PC-3 (cell line): ENCODE data around the gene BBS5. TPM values are rescaled to one million over a fixed set of nuclear protein-coding genes. Genes with fewer than 3 reads are reported as not detected.

Experiments used
- ATAC-seq: fragments of 200-7000 bp; cut with Tn5 transposase; 2 replicates; pipeline ENCODE4 v1.9.1; 2020; ENCODE audit warnings: mild to moderate bottlenecking, moderate library complexity
- BruUV-seq: library from RNA; stranded (reverse); fragments of 400-500 nt; replicated peaks from 2 replicates; lab custom pipeline; 2021; lab: Mats Ljungman, UMichigan
- CTCF ChIA-PET: fragments of 300-600 bp; sonication (Branson Sonifier 250); formaldehyde crosslinking; loops from one replicate; lab custom pipeline; 2022; ENCODE audit warnings: antibody characterized with exemption; lab: Charles Lee
- POLR2A ChIA-PET: fragments of 300-600 bp; sonication (Branson Sonifier 250); formaldehyde crosslinking; loops from one replicate; lab custom pipeline; 2022; ENCODE audit warnings: antibody characterized with exemption; ENCODE audit not compliant: unreplicated experiment; lab: Charles Lee
- DNase-seq: peaks from one replicate; pipeline ENCODE4 v3.0.0-alpha.2; 2015
- H2AFZ ChIP-seq: fragments of 300-600 bp; sonication (generic); 2 replicates; pipeline ENCODE4 v1.6.0; 2016; ENCODE audit warnings: antibody characterized with exemption, low read length
- H3F3A ChIP-seq: fragments of 300-600 bp; sonication (generic); one replicate; pipeline ENCODE4 v1.6.0; 2017; ENCODE audit warnings: antibody characterized with exemption, low read length, control low read depth, mild to moderate bottlenecking; ENCODE audit not compliant: unreplicated experiment
- H3K27ac ChIP-seq: fragments of 300-600 bp; sonication (generic); 2 replicates; pipeline ENCODE4 v1.5.1; 2016; ENCODE audit warnings: mild to moderate bottlenecking, low read length
- H3K27me3 ChIP-seq: fragments of 300-600 bp; sonication (generic); 2 replicates; pipeline ENCODE4 v1.6.1; 2016; ENCODE audit warnings: low read length, mixed read lengths
- H3K36me3 ChIP-seq: fragments of 300-600 bp; sonication (generic); 2 replicates; pipeline ENCODE4 v1.6.1; 2016; ENCODE audit warnings: low read depth, mixed run types, low read length, mixed read lengths
- H3K4me1 ChIP-seq: fragments of 300-600 bp; sonication (generic); 2 replicates; pipeline ENCODE4 v1.5.1; 2016; ENCODE audit warnings: low read length; ENCODE audit not compliant: insufficient read depth
- H3K4me2 ChIP-seq: fragments of 300-600 bp; sonication (generic); 2 replicates; pipeline ENCODE4 v1.6.0; 2016; ENCODE audit warnings: low read length
- H3K4me3 ChIP-seq: fragments of 300-600 bp; sonication (generic); 2 replicates; pipeline ENCODE4 v1.5.1; 2016; ENCODE audit warnings: mild to moderate bottlenecking, low read length, mixed read lengths
- H3K79me2 ChIP-seq: fragments of 300-600 bp; sonication (generic); 2 replicates; pipeline ENCODE4 v1.6.1; 2017; ENCODE audit warnings: low read length, mixed read lengths
- H3K9ac ChIP-seq: fragments of 300-600 bp; sonication (generic); 2 replicates; pipeline ENCODE4 v1.6.0; 2016; ENCODE audit warnings: mild to moderate bottlenecking, low read length
- H3K9me2 ChIP-seq: fragments of 300-600 bp; sonication (generic); replicated peaks from 2 replicates; pipeline ENCODE4 v1.6.1; 2016; ENCODE audit warnings: mixed run types, low read length, mixed read lengths
- H3K9me3 ChIP-seq: fragments of 300-600 bp; sonication (generic); 2 replicates; pipeline ENCODE4 v1.6.1; 2016; ENCODE audit warnings: low read length, mixed read lengths
- H4K20me1 ChIP-seq: fragments of 300-600 bp; sonication (generic); 2 replicates; pipeline ENCODE4 v1.6.1; 2016; ENCODE audit warnings: low read length, mixed read lengths
- EZH2 ChIP-seq: fragments of 300-600 bp; sonication (generic); IDR thresholded peaks from one replicate; pipeline ENCODE4 v1.6.1; 2017; ENCODE audit warnings: antibody characterized with exemption, mild to moderate bottlenecking, low read length; ENCODE audit not compliant: unreplicated experiment
- EZH2phosphoT487 ChIP-seq: fragments of 300-600 bp; sonication (generic); IDR thresholded peaks from 2 replicates; pipeline ENCODE4 v1.6.1; 2018; ENCODE audit warnings: mild to moderate bottlenecking, antibody characterized with exemption, low read length, borderline replicate concordance
- intact Hi-C: fragments of 100-400 bp; cut with micrococcal nuclease; formaldehyde crosslinking; loops from 2 replicates; pipeline ENCODE4 v1.9.0; 2023
- total RNA-seq: library from RNA; depleted of rRNA; stranded (reverse); fragments of >200 nt; gene quantifications from 2 replicates; pipeline ENCODE4 v1.2.3, GENCODE V29; 2014
- TF ChIP-seq, protein P1 (sequence below): fragments of 300-600 bp; sonication (generic); conservative IDR thresholded peaks from 2 replicates; pipeline ENCODE4 v1.5.1; 2017; ENCODE audit warnings: antibody characterized with exemption, low read depth, mild to moderate bottlenecking, low read length

Gene BBS5
- total RNA-seq, 1 experiment from 2014 or later, result 3.8 TPM

DNA sequence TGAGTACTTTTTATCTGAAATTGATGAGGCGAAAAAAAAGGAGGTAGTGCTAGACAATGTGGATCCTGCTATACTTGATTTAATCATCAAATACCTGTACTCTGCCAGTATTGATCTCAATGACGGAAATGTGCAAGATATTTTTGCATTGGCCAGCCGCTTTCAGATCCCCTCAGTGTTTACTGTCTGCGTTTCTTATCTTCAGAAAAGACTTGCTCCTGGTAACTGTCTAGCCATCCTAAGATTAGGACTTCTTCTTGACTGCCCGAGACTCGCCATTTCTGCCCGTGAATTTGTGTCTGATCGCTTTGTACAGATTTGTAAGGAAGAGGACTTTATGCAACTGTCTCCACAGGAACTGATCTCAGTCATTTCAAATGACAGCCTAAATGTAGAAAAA, 30.7 kb downstream of the BBS5 start:
- TF ChIP-seq, protein P1, sequence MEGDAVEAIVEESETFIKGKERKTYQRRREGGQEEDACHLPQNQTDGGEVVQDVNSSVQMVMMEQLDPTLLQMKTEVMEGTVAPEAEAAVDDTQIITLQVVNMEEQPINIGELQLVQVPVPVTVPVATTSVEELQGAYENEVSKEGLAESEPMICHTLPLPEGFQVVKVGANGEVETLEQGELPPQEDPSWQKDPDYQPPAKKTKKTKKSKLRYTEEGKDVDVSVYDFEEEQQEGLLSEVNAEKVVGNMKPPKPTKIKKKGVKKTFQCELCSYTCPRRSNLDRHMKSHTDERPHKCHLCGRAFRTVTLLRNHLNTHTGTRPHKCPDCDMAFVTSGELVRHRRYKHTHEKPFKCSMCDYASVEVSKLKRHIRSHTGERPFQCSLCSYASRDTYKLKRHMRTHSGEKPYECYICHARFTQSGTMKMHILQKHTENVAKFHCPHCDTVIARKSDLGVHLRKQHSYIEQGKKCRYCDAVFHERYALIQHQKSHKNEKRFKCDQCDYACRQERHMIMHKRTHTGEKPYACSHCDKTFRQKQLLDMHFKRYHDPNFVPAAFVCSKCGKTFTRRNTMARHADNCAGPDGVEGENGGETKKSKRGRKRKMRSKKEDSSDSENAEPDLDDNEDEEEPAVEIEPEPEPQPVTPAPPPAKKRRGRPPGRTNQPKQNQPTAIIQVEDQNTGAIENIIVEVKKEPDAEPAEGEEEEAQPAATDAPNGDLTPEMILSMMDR, result no peak
- TF ChIP-seq EZH2 (no peak), EZH2phosphoT487 (no peak)
- H2AFZ ChIP-seq, result no peak overlapping the region

DNA sequence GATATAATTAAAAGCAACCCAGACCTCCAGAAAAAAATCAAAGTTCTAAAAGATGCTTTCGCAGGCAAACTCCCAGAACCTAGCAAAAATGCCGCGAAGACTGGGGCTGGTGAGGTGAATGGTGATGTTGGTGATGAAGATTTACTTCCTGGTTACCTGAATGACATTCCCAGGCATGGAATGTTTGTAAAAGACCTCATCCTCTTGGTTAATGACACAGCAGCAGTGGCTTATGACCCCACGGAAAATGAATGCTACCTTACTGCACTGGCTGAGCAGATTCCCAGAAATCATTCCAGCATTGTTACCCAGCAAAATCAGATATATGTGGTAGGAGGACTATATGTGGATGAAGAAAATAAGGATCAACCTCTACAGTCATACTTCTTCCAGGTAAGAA, 31.2 kb downstream of the BBS5 start:
- no peaks in the 10 kb centered on the region for H3K36me3 ChIP-seq
- no peaks in the 10 kb centered on the region for H3K9me3 ChIP-seq
- DNase-seq (peak; percentile 45), ATAC-seq (no peak)
- H3K27ac ChIP-seq, result no peak overlapping the region
- H3K4me3 ChIP-seq, result no peak overlapping the region
- intact Hi-C loops, result no loop called here
- peaks cover 3% of the 10 kb centered on the region for H3F3A ChIP-seq
- no peaks in the 10 kb centered on the region for H4K20me1 ChIP-seq
- POLR2A ChIA-PET, result no interaction called here
- H3K4me2 ChIP-seq, result no peak overlapping the region
- H3K27me3 ChIP-seq, result no peaks in the 10 kb centered on the region
- BruUV-seq, result no TSS peak
- TF ChIP-seq EZH2 (no peak), EZH2phosphoT487 (no peak)
- CTCF ChIA-PET, result no interaction called here
- H3K9me2 ChIP-seq, result no peaks in the 10 kb centered on the region
- peaks cover 54% of the 10 kb centered on the region for H3K4me1 ChIP-seq
- no peaks in the 10 kb centered on the region for H3K79me2 ChIP-seq
- H3K9ac ChIP-seq, result no peak overlapping the region
- H2AFZ ChIP-seq, result no peak overlapping the region

More for the DNA sequence above, 30.7 kb downstream of the BBS5 start:
- Histone ChIP-seq H3K27me3 (no peaks in the 10 kb centered on the region), H3K79me2 (no peaks in the 10 kb centered on the region), H3F3A (peaks cover 3% of the 10 kb centered on the region), H3K36me3 (no peaks in the 10 kb centered on the region), H3K4me2 (peak overlapping the region; percentile 72), H3K9me2 (no peaks in the 10 kb centered on the region), H3K4me3 (no peak overlapping the region), H3K9me3 (no peaks in the 10 kb centered on the region), H3K4me1 (peaks cover 53% of the 10 kb centered on the region), H3K27ac (peak overlapping the region; percentile 57), H4K20me1 (no peaks in the 10 kb centered on the region), H3K9ac (no peak overlapping the region)
- ChIA-PET POLR2A (no interaction called here), CTCF (interaction anchor here (1.2 kb wide), 1 partner anchor 31 kb away, joined by 5 read pairs; the partner anchor contains the start of gene BBS5)
- intact Hi-C loops, result no loop called here
- no TSS peak for BruUV-seq
- DNase-seq (no peak), ATAC-seq (no peak)

DNA sequence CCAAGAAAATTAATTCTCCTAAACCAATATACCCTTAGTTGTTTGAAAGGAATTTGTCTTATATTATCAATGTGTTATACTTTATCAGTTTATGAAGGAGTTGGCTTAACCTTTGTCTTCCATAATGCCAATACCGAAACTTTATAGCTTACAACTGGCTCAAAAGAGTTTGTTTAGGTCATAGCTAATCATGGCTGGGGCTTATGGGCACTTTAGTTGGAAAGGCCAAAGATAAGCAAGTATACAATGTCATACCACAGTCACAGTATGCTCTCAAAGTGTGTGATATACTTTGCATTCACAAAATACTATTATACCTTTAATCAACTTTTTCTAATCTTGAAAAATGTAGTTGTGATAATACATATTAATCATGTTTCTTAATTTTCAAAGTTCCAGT, 32.5 kb downstream of the BBS5 start:
- no peak overlapping the region for H3K9ac ChIP-seq
- no peak overlapping the region for H3K27ac ChIP-seq
- no peaks in the 10 kb centered on the region for H3K36me3 ChIP-seq
- TF ChIP-seq EZH2phosphoT487, result no peak
- TF ChIP-seq, protein P1, result no peak
- TF ChIP-seq EZH2, result no peak
- H3K9me3 ChIP-seq, result no peaks in the 10 kb centered on the region
- DNase-seq (no peak), ATAC-seq (no peak)
- H2AFZ ChIP-seq, result no peak overlapping the region
- intact Hi-C loops, result no loop called here
- BruUV-seq, result no TSS peak
- H3K79me2 ChIP-seq, result no peaks in the 10 kb centered on the region
- ChIA-PET POLR2A (no interaction called here), CTCF (no interaction called here)
- no peaks in the 10 kb centered on the region for H3K27me3 ChIP-seq
- H3F3A ChIP-seq, result peaks cover 3% of the 10 kb centered on the region
- peak overlapping the region; percentile 49; the same call in 1 of the 2 replicates for H3K4me2 ChIP-seq
- H3K4me1 ChIP-seq, result peaks cover 59% of the 10 kb centered on the region
- H3K9me2 ChIP-seq, result no peaks in the 10 kb centered on the region
- no peak overlapping the region for H3K4me3 ChIP-seq
- H4K20me1 ChIP-seq, result no peaks in the 10 kb centered on the region
